Large intestine (tissue), 3 donors: Measurements from ENCODE around the gene PKD1L1. TPM values are rescaled to one million over a fixed set of nuclear protein-coding genes. Genes with fewer than 3 reads are reported as not detected.

ENCODE experiments used
- DNase-seq, 2 donors: peaks; one replicate each; pipeline versions ENCODE4 v3.0.0 to v3.0.0-alpha.2; 2013
- H3K27ac ChIP-seq: one replicate; pipeline ENCODE4 v1.5.1; 2013; ENCODE audit warnings: low read length
- H3K27me3 ChIP-seq: 2 replicates; pipeline ENCODE4 v1.6.1; 2013; ENCODE audit warnings: low read length; ENCODE audit not compliant: control insufficient read depth, insufficient read depth
- H3K36me3 ChIP-seq: 2 replicates; pipeline ENCODE4 v1.6.1; 2013; ENCODE audit warnings: low read length; ENCODE audit not compliant: control insufficient read depth, insufficient read depth
- H3K4me1 ChIP-seq: one replicate; pipeline ENCODE4 v1.6.1; 2013; ENCODE audit warnings: low read length; ENCODE audit not compliant: control insufficient read depth, insufficient read depth
- H3K4me3 ChIP-seq: one replicate; pipeline ENCODE4 v1.5.1; 2013; ENCODE audit warnings: low read length
- H3K9me3 ChIP-seq: one replicate; pipeline ENCODE4 v1.6.1; 2013; ENCODE audit warnings: mild to moderate bottlenecking, low read depth, low read length, moderate library complexity; ENCODE audit not compliant: control insufficient read depth
- whole genome bisulfite sequencing: methylation state at CpG from one replicate; pipeline ENCODE4 v1.1.5; 2013; ENCODE audit warnings: low lambda C conversion rate; ENCODE audit not compliant: insufficient coverage; 5-methylcytosine and 5-hydroxymethylcytosine counted together
- polyA plus RNA-seq: library from polyadenylated mRNA; unstranded; fragments of 120-200 nt; gene quantifications from one replicate; pipeline ENCODE4 v1.2.1, GENCODE V29; 2013

PKD1L1 gene
- polyA plus RNA-seq, 1 donor: 1.0 TPM

DNA sequence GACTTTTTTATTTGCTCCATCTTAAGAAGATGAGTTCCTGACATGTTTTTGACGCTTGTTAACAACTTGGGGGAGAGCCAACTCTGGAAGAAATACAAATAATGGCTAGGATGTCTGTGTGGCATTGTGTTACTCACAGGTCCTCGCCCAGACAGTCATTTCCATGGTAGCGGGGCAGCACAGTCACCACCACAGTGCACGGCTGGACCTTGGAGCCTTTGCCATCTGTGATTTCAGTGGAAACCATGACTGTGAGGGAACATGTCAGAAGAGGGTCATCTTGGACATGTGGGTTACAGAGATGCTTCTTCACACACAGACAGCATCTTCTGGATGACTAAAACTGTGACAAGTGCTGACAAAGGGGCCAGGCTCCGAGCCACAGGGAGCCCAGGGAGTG, 74.5 kb downstream of the PKD1L1 start:
- Histone ChIP-seq H3K27ac (no peak overlapping the region), H3K4me1 (no peaks in the 10 kb centered on the region), H3K4me3 (no peak overlapping the region), H3K9me3 (no peaks in the 10 kb centered on the region), H3K27me3 (no peaks in the 10 kb centered on the region), H3K36me3 (no peaks in the 10 kb centered on the region)
- DNase-seq: no peak
- WGBS: no CpG with 5 or more reads among the region's 5 CpGs

DNA sequence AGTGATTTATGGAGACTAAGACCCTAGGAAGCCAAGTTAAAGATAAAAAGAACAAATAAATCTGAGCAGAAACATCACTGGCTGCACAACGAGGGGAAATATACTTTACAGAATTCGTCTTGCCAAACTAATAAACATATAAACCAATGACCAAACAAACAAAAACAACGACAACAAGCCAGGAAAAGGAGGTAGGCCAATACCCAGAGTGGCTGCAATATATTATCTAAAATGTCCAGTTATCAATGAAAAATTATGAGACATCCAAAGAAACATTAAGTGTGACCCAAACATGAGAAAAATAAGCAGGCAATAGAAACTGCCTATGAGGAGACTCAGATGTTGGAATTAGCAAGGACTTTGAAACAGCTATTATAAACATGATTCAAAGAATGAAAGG, 81.0 kb downstream of the PKD1L1 start:
- Histone ChIP-seq H3K27ac (no peak overlapping the region), H3K9me3 (no peaks in the 10 kb centered on the region), H3K27me3 (no peaks in the 10 kb centered on the region), H3K36me3 (no peaks in the 10 kb centered on the region), H3K4me1 (no peaks in the 10 kb centered on the region), H3K4me3 (no peak overlapping the region)
- WGBS: no CpG with 5 or more reads among the region's 3 CpGs
- no peak for DNase-seq

DNA sequence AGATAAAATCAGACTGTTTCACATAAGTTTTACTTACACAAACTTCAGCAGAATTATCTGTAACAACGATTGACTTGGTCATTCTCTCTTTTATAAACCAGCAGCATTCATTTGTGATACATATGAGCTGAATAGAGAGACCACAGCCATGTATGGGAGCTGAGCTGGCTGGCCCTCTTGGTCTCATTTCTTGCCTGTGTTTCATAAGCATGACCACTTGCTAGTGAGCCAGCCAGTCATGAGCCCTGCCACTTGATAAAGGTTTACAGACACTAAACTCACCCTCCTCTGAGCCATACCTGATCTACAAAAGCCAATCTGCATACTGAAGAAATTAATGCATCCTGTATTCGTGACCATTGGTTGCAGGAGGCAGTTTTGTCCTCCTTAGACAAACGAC, 82.1 kb downstream of the PKD1L1 start:
- no peaks in the 10 kb centered on the region for H3K4me1 ChIP-seq
- H3K4me3 ChIP-seq: no peak overlapping the region
- H3K27ac ChIP-seq: no peak overlapping the region
- H3K9me3 ChIP-seq: no peaks in the 10 kb centered on the region
- DNase-seq: no peak
- WGBS: 100% methylated on average over 1 of the region's 3 CpGs
- no peaks in the 10 kb centered on the region for H3K27me3 ChIP-seq
- no peaks in the 10 kb centered on the region for H3K36me3 ChIP-seq

- Histone ChIP-seq H3K4me3 (no peak overlapping the region), H3K9me3 (no peaks in the 10 kb centered on the region), H3K27ac (no peak overlapping the region), H3K36me3 (no peaks in the 10 kb centered on the region), H3K4me1 (no peaks in the 10 kb centered on the region), H3K27me3 (peaks cover 2% of the 10 kb centered on the region)
- WGBS: 100% methylated on average over 1 of the region's 9 CpGs
- no peak for DNase-seq
Measured at GRCh38 chr7:47852330-47853245, 95.7 kb downstream of the PKD1L1 start.

- no peaks in the 10 kb centered on the region for H3K9me3 ChIP-seq
- DNase-seq: no peak
- no peaks in the 10 kb centered on the region for H3K36me3 ChIP-seq
- 90% methylated on average over 2 of the region's 5 CpGs for WGBS
- H3K4me1 ChIP-seq: no peaks in the 10 kb centered on the region
- no peak overlapping the region for H3K27ac ChIP-seq
- peaks cover 4% of the 10 kb centered on the region for H3K27me3 ChIP-seq
- H3K4me3 ChIP-seq: no peak overlapping the region
Measured at GRCh38 chr7:47847207-47847606, 101.1 kb downstream of the PKD1L1 start.

DNA sequence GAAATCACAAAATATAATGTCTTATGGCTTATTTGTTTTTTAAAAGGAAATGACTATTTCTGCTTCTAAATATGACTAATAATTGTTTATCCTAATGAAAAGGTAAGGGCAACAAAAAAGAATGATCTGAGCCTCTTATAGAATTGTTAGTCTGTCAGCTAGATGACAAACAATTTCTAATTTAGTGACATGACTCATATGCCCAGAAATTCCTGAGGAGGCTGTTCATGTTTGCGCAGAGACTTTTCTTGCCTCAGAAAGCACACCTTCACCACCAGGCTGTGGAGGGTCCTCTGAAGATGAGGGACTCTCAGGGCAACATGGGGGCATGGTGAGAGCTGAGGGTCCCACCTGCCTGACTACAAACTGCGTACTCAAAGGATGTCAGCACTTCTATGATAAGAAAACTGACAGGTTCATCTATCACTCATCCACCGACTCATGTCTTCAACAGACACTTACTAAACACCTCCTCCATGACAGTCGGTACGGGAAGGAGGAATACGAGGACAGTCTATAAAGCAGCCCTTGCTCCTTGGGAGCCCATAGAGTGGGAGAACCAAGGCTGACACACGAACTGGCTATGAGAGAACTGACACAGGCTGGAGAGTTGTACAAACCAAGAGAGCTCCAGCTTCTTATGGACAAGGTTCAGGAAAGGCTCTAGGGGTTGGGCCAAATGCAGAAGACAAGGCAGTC, 102.0 kb downstream of the PKD1L1 start:
- WGBS: no CpG with 5 or more reads among the region's 7 CpGs
- Histone ChIP-seq H3K27me3 (peaks cover 4% of the 10 kb centered on the region), H3K27ac (no peak overlapping the region), H3K36me3 (no peaks in the 10 kb centered on the region), H3K4me3 (no peak overlapping the region), H3K4me1 (no peaks in the 10 kb centered on the region), H3K9me3 (no peaks in the 10 kb centered on the region)
- DNase-seq: no peak

- no peaks in the 10 kb centered on the region for H3K9me3 ChIP-seq
- H3K4me1 ChIP-seq: no peaks in the 10 kb centered on the region
- no peak for DNase-seq
- H3K4me3 ChIP-seq: no peak overlapping the region
- H3K27ac ChIP-seq: no peak overlapping the region
- no peaks in the 10 kb centered on the region for H3K36me3 ChIP-seq
- H3K27me3 ChIP-seq: peaks cover 10% of the 10 kb centered on the region
Measured at GRCh38 chr7:47844311-47844710, 104.0 kb downstream of the PKD1L1 start.

- DNase-seq: no peak
- Histone ChIP-seq H3K4me3 (no peak overlapping the region), H3K36me3 (no peaks in the 10 kb centered on the region), H3K27me3 (peaks cover 10% of the 10 kb centered on the region), H3K9me3 (no peaks in the 10 kb centered on the region), H3K27ac (no peak overlapping the region), H3K4me1 (no peaks in the 10 kb centered on the region)
- WGBS: no CpG with 5 or more reads among the region's 2 CpGs
Measured at GRCh38 chr7:47843291-47843690, 105.0 kb downstream of the PKD1L1 start.

DNA sequence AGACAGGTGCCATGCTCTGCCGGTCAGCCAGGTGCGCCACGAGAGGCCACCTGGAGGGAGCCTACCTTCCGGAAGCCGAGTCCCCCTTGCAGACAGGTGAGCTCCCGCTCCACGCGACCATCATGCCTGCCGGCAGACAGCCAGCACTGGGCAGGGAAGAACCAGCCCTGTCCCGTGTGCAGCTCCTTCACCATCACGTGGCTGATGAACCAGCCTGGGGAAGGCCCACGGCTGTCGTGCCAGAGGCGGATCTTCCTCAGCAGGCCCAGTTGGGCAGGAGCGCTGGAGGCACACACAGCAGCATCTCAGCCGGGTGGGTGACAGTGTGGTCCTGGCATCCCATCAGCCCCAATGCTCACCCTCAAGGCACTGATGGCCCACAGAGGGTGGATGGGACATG, 108.9 kb downstream of the PKD1L1 start:
- WGBS: no CpG with 5 or more reads among the region's 16 CpGs
- H3K27ac ChIP-seq: no peak overlapping the region
- H3K27me3 ChIP-seq: peaks cover 10% of the 10 kb centered on the region
- H3K4me3 ChIP-seq: no peak overlapping the region
- no peaks in the 10 kb centered on the region for H3K36me3 ChIP-seq
- no peaks in the 10 kb centered on the region for H3K4me1 ChIP-seq
- DNase-seq: no peak
- no peaks in the 10 kb centered on the region for H3K9me3 ChIP-seq

- Histone ChIP-seq H3K4me3 (no peak overlapping the region), H3K4me1 (no peaks in the 10 kb centered on the region), H3K27ac (no peak overlapping the region), H3K9me3 (no peaks in the 10 kb centered on the region), H3K36me3 (no peaks in the 10 kb centered on the region), H3K27me3 (peaks cover 6% of the 10 kb centered on the region)
- 80% methylated on average over 1 of the region's 8 CpGs for WGBS
- no peak for DNase-seq
Measured at GRCh38 chr7:47837826-47838225, 110.4 kb downstream of the PKD1L1 start.
